RWPE1 (cell line): ENCODE data around the gene FSTL1.

Experiments used
- CTCF ChIA-PET: fragments of 350-600 bp; sonication (Branson Sonifier 250); formaldehyde crosslinking; extraction: SDS; loops from one replicate; lab custom pipeline; 2021; lab: Yijun Ruan, JAX
- POLR2A ChIA-PET: fragments of 400-600 bp; formaldehyde crosslinking; extraction: SDS; loops from one replicate; lab custom pipeline; 2020; ENCODE audit warnings: antibody characterized with exemption; ENCODE audit not compliant: low non-redundant PET; lab: Yijun Ruan, JAX
- DNase-seq: peaks from one replicate; pipeline ENCODE4 v3.0.0; 2012; ENCODE audit warnings: low spot score
- H3K27ac ChIP-seq: fragments of 450-650 bp; 2 replicates; pipeline ENCODE4 v1.5.1; 2017
- CTCF ChIP-seq: fragments of 450-650 bp; conservative IDR thresholded peaks from 2 replicates; pipeline ENCODE4 v1.5.1; 2017; ENCODE audit warnings: low read depth, mild to moderate bottlenecking

FSTL1 gene

GRCh38 chr3:120451806-120452205 is 1.0 kb upstream of the FSTL1 start:
- TF ChIP-seq CTCF = no peak
- no peak overlapping the region for H3K27ac ChIP-seq
- DNase-seq = no peak
- ChIA-PET POLR2A (no interaction called here), CTCF (no interaction called here)

- ChIA-PET POLR2A (no interaction called here), CTCF (interaction anchor here (0.7 to 1.0 kb wide), 2 partner anchors 18 to 107 kb away, joined by 3 to 5 read pairs; no protein-coding TSS in a partner anchor)
- no peak for DNase-seq
- no peak for TF ChIP-seq CTCF
- H3K27ac ChIP-seq = no peak overlapping the region
Observed at GRCh38 chr3:120451272-120451761, 525 bp upstream of the FSTL1 start.

- peak; percentile 44 for DNase-seq
Observed at GRCh38 chr3:120449701-120450599, 842 bp downstream of the FSTL1 start.

GRCh38 chr3:120449251-120449650 is 1.5 kb downstream of the FSTL1 start:
- POLR2A ChIA-PET = no interaction called here
- DNase-seq = peak; percentile 6
- no peak overlapping the region for H3K27ac ChIP-seq
- CTCF ChIA-PET = interaction anchor here (1.0 kb wide), 1 partner anchor 109 kb away, joined by 3 read pairs; no protein-coding TSS in a partner anchor
- no peak for TF ChIP-seq CTCF

More at GRCh38 chr3:120449701-120450599, 842 bp downstream of the FSTL1 start:
- no peak for TF ChIP-seq CTCF
- ChIA-PET CTCF (interaction anchor here (1.0 kb wide), 2 partner anchors 109 kb away, joined by 3 to 5 read pairs; no protein-coding TSS in a partner anchor), POLR2A (no interaction called here)
- H3K27ac ChIP-seq = peak overlapping the region; percentile 38

GRCh38 chr3:120448756-120449155 is 2.0 kb downstream of the FSTL1 start:
- H3K27ac ChIP-seq = no peak overlapping the region
- DNase-seq = peak; percentile 22
- TF ChIP-seq CTCF = no peak
- POLR2A ChIA-PET = no interaction called here
- CTCF ChIA-PET = no interaction called here

GRCh38 chr3:120446891-120447668 is 3.7 kb downstream of the FSTL1 start:
- ChIA-PET CTCF (no interaction called here), POLR2A (no interaction called here)
- H3K27ac ChIP-seq = no peak overlapping the region
- DNase-seq = no peak
- no peak for TF ChIP-seq CTCF
